Type B pancreatic cell (in vitro differentiated cells): ENCODE data around the gene CTAG1A. TPM values are rescaled to one million over a fixed set of nuclear protein-coding genes. Genes with fewer than 3 reads are reported as not detected.

Experiments
- DNase-seq: peaks from one replicate; pipeline ENCODE4 v3.0.0; 2021; ENCODE audit warnings: mixed read lengths; ENCODE audit not compliant: unreplicated experiment; ENCODE audit errors: extremely low spot score
- H3K27ac Mint-ChIP-seq: 2 replicates; pipeline ENCODE4 v1.8.0; 2021; ENCODE audit warnings: mild to moderate bottlenecking, mixed read lengths
- H3K27me3 Mint-ChIP-seq: 2 replicates; pipeline ENCODE4 v1.8.0; 2021; ENCODE audit warnings: mixed read lengths
- H3K36me3 Mint-ChIP-seq: 2 replicates; pipeline ENCODE4 v1.8.0; 2021; ENCODE audit warnings: mixed read lengths
- H3K4me1 Mint-ChIP-seq: one replicate; pipeline ENCODE4 v1.8.0; 2021; ENCODE audit warnings: mixed read lengths; ENCODE audit not compliant: unreplicated experiment
- H3K4me3 Mint-ChIP-seq: 2 replicates; pipeline ENCODE4 v1.8.0; 2021; ENCODE audit warnings: mild to moderate bottlenecking, mixed read lengths
- H3K9me3 Mint-ChIP-seq: 2 replicates; pipeline ENCODE4 v1.8.0; 2021; ENCODE audit warnings: mixed read lengths
- total RNA-seq: library from RNA; stranded (reverse); gene quantifications from 2 replicates; pipeline ENCODE4 v1.2.1, GENCODE V29; 2021; ENCODE audit warnings: low replicate concordance
- TF ChIP-seq, protein P1 (sequence below): fragments of 200-600 bp; sonication (generic); conservative IDR thresholded peaks from 2 replicates; pipeline ENCODE4 v1.5.0; 2021; ENCODE audit warnings: antibody characterized with exemption, mild to moderate bottlenecking

Gene CTAG1A
- total RNA-seq, 1 donor from 2014 or later: not detected

DNA sequence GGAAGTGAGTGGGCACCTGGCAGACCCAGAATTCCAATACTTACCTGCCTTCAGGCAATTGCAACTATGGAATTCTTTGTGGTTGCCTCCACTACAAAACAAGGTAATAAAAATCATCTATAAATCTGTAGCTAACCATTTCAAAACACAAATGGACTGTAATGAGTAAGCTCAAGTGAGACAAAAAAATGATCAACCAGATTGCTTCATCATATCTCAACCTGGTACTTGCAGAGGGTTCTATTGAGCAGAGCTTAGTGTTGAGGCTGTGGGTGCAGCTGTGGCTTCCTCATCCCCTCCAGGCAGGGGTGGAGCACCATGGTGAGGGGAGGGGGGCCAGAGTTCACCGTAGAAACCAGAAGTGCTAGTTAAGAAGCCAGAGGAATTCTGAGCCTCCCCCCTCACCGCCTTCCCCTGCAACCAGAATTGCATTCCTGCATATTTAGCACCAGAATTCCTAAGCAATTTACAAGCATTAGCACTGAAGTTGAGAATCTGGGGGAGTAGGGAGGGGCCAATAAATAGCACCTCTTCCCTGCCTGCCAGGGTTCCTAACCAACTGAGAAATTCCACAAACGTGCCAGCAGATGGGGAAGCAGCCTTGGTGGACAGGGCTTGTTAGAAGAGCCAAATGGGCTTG is 11.5 kb downstream of the CTAG1A start:
- DNase-seq: peak; percentile 43
- Mint-ChIP-seq H3K36me3 (no peaks in the 10 kb centered on the region), H3K27ac (no peak overlapping the region), H3K27me3 (no peaks in the 10 kb centered on the region), H3K4me3 (no peak overlapping the region), H3K9me3 (peaks cover 10% of the 10 kb centered on the region), H3K4me1 (no peaks in the 10 kb centered on the region)
- TF ChIP-seq, protein P1, sequence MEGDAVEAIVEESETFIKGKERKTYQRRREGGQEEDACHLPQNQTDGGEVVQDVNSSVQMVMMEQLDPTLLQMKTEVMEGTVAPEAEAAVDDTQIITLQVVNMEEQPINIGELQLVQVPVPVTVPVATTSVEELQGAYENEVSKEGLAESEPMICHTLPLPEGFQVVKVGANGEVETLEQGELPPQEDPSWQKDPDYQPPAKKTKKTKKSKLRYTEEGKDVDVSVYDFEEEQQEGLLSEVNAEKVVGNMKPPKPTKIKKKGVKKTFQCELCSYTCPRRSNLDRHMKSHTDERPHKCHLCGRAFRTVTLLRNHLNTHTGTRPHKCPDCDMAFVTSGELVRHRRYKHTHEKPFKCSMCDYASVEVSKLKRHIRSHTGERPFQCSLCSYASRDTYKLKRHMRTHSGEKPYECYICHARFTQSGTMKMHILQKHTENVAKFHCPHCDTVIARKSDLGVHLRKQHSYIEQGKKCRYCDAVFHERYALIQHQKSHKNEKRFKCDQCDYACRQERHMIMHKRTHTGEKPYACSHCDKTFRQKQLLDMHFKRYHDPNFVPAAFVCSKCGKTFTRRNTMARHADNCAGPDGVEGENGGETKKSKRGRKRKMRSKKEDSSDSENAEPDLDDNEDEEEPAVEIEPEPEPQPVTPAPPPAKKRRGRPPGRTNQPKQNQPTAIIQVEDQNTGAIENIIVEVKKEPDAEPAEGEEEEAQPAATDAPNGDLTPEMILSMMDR: no peak

DNA sequence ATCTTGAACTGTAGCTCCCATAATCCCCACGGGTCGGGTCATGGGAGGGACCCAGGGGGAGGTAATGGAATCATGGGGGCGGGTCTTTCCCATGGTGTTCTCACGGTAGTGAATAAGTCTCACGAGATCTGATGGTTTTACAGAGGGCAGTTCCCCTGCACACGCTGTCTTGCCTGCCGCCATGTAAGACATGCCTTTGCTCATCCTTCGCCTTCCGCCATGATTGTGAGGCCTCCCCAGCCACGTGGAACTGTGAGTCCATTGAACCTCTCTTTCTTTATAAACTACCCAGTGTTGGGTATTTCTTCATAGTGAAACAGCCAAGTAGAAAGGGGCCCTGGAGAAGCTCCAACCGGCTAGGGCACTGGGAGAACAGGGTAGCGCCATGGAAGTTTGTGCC is 12.3 kb downstream of the CTAG1A start:
- H3K27me3 Mint-ChIP-seq: peaks cover 5% of the 10 kb centered on the region
- H3K4me3 Mint-ChIP-seq: no peak overlapping the region
- H3K27ac Mint-ChIP-seq: no peak overlapping the region
- H3K4me1 Mint-ChIP-seq: no peaks in the 10 kb centered on the region
- H3K9me3 Mint-ChIP-seq: peaks cover 14% of the 10 kb centered on the region
- no peaks in the 10 kb centered on the region for H3K36me3 Mint-ChIP-seq
- no peak for DNase-seq
- TF ChIP-seq, protein P1: no peak

DNA sequence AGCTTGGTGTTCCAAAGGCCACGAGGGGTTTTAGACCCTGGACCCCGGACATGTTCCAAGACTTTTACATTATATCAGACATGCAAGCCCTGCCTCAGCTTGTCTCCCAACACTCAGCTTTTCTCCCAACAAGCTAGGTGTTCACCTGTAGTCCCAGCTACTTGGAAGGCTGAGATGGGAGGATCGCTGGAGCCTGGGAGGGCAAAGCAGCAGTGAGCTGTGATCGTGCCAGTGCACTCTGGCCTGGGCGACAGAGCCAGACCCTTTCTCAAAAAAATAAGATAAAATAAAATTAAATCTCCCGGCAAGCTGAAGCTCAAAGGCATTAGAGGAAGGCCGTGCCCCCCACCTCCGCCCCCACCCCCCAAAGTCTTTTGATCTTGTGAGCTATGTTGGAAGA is 13.7 kb downstream of the CTAG1A start:
- peaks cover 14% of the 10 kb centered on the region for H3K9me3 Mint-ChIP-seq
- H3K27ac Mint-ChIP-seq: no peak overlapping the region
- H3K4me3 Mint-ChIP-seq: no peak overlapping the region
- H3K4me1 Mint-ChIP-seq: no peaks in the 10 kb centered on the region
- H3K36me3 Mint-ChIP-seq: no peaks in the 10 kb centered on the region
- TF ChIP-seq, protein P1: no peak
- peaks cover 5% of the 10 kb centered on the region for H3K27me3 Mint-ChIP-seq
- no peak for DNase-seq

DNA sequence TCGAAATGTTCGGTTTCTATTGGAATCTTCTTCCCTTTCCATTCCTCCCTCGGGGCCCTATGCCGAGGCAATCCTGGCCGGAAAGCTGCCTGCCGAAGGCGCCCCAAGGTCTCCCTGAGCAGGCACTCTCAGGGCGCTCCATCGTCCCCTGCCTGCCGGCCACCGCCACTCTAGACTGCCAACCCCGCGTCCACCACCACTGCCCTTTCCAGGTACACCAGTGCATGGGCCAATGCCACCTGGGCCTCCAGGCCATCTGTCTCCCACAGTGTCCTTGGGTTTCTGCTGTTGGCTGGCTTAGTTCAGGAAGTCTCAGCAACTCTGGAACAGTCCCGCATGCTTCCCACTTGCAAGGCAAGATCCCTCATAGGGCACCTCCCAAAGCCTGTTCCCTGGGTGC is 14.6 kb downstream of the CTAG1A start:
- H3K4me1 Mint-ChIP-seq: no peaks in the 10 kb centered on the region
- no peaks in the 10 kb centered on the region for H3K36me3 Mint-ChIP-seq
- H3K9me3 Mint-ChIP-seq: peaks cover 13% of the 10 kb centered on the region
- TF ChIP-seq, protein P1: no peak
- no peak overlapping the region for H3K4me3 Mint-ChIP-seq
- no peak overlapping the region for H3K27ac Mint-ChIP-seq
- peak; percentile 60 for DNase-seq
- peaks cover 12% of the 10 kb centered on the region for H3K27me3 Mint-ChIP-seq

DNA sequence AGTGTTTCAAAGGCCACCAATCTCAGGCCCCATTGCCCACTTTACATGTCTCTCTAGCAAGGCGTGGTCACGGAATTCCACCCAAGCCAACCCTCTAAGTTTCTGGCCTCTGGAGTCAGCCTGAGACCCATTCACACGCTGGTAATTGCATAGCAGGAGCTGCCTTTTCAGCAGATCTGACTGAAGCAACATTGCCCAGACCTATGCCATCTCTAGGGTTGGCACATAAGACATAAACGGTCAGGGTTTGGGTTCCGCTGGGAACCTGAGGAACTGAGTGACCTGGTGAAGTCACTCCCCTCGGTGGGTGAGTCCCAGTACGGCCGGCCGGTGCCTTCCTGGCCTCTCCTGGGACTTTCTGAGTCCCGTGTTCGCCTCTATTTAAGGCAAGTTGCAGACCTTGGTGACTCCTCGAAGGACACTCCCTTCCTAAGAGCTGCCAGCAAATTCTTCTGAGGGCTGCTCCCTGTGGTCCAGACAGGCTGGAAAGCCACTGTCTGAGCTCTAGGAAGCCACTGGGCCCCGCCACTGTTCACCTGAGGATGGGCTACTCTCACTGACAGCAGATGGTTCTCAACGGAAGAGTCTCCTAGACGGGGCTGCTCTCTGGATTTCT is 15.9 kb downstream of the CTAG1A start:
- Mint-ChIP-seq H3K36me3 (no peaks in the 10 kb centered on the region), H3K4me3 (no peak overlapping the region), H3K9me3 (peaks cover 13% of the 10 kb centered on the region), H3K27ac (no peak overlapping the region), H3K4me1 (no peaks in the 10 kb centered on the region), H3K27me3 (peaks cover 15% of the 10 kb centered on the region)
- DNase-seq: peak; percentile 57
- TF ChIP-seq, protein P1: no peak
